IPS-18c (cell line): ENCODE data around the gene GATAD2B.
"Not testable (repeated sequence)": the region's sequence is repeated elsewhere in the genome, so short reads cannot be mapped to it uniquely, and the experiment has no call there.

Experiments
- H3K4me3 ChIP-seq: 2 replicates; pipeline ENCODE4 v1.7.0; 2013; ENCODE audit warnings: low read depth, mild to moderate bottlenecking, low read length, moderate library complexity; ENCODE audit not compliant: insufficient read depth
- H3K9me3 ChIP-seq: one replicate; pipeline ENCODE4 v1.6.1; 2013; ENCODE audit warnings: mild to moderate bottlenecking, low read length, moderate library complexity; ENCODE audit not compliant: control insufficient read depth, insufficient read depth

GATAD2B gene

GRCh38 chr1:153771261-153771660 lies 151.5 kb downstream of the GATAD2B start:
- no peak overlapping the region for H3K4me3 ChIP-seq
- H3K9me3 ChIP-seq = no peaks in the 10 kb centered on the region

GRCh38 chr1:153770797-153771196 lies 152.0 kb downstream of the GATAD2B start:
- Histone ChIP-seq H3K4me3 (no peak overlapping the region), H3K9me3 (no peaks in the 10 kb centered on the region)

- Histone ChIP-seq H3K4me3 (no peak overlapping the region), H3K9me3 (no peaks in the 10 kb centered on the region)
These were observed 153.6 kb downstream of the GATAD2B start for GRCh38 chr1:153769221-153769620.

- Histone ChIP-seq H3K9me3 (no peaks in the 10 kb centered on the region), H3K4me3 (no peak overlapping the region)
These were observed 154.2 kb downstream of the GATAD2B start for GRCh38 chr1:153768316-153769181.

GRCh38 chr1:153767519-153767918 lies 155.3 kb downstream of the GATAD2B start:
- no peak overlapping the region for H3K4me3 ChIP-seq
- H3K9me3 ChIP-seq = no peaks in the 10 kb centered on the region

- H3K9me3 ChIP-seq, H3K4me3 ChIP-seq: not testable (repeated sequence)
These were observed 156.1 kb downstream of the GATAD2B start for GRCh38 chr1:153766663-153767062.

GRCh38 chr1:153764310-153764709 lies 158.5 kb downstream of the GATAD2B start:
- no peak overlapping the region for H3K4me3 ChIP-seq
- H3K9me3 ChIP-seq = no peaks in the 10 kb centered on the region

- H3K4me3 ChIP-seq = no peak overlapping the region
- no peaks in the 10 kb centered on the region for H3K9me3 ChIP-seq
These were observed 159.2 kb downstream of the GATAD2B start for GRCh38 chr1:153763365-153764225.

GRCh38 chr1:153760440-153760839 lies 162.3 kb downstream of the GATAD2B start:
- no peaks in the 10 kb centered on the region for H3K9me3 ChIP-seq
- no peak overlapping the region for H3K4me3 ChIP-seq
